ENCODE results near the gene OMG.

GRCh38 chr17:31251105-31251969 lies 45.7 kb downstream of the OMG start:
- TF ChIP-seq POLR2A (IDR thresholded peaks at IDR 0.05) (no peak), CTCF (IDR thresholded peaks at IDR 0.05) (no peak)

Measured in testis (tissue), 2 donors.